ENCODE measurements around the gene STK25. TPM values are rescaled to one million over a fixed set of nuclear protein-coding genes. Genes with fewer than 3 reads are reported as not detected.
"Not testable (repeated sequence)": the region's sequence is repeated elsewhere in the genome, so short reads cannot be mapped to it uniquely, and the experiment has no call there.

STK25 gene
- total RNA-seq, 1 experiment from 2014 or later = 196 TPM

GRCh38 chr2:241541564-241542277 lies 33.3 kb upstream of the STK25 start:
- DNase-seq (ENCODE audit: low read depth) = no peak
- in situ Hi-C loops (cut with HindIII; ENCODE audit: low pct_unique_long_range_greater_than_20kb, low sequenced_read_pairs) = no loop called here

DNA sequence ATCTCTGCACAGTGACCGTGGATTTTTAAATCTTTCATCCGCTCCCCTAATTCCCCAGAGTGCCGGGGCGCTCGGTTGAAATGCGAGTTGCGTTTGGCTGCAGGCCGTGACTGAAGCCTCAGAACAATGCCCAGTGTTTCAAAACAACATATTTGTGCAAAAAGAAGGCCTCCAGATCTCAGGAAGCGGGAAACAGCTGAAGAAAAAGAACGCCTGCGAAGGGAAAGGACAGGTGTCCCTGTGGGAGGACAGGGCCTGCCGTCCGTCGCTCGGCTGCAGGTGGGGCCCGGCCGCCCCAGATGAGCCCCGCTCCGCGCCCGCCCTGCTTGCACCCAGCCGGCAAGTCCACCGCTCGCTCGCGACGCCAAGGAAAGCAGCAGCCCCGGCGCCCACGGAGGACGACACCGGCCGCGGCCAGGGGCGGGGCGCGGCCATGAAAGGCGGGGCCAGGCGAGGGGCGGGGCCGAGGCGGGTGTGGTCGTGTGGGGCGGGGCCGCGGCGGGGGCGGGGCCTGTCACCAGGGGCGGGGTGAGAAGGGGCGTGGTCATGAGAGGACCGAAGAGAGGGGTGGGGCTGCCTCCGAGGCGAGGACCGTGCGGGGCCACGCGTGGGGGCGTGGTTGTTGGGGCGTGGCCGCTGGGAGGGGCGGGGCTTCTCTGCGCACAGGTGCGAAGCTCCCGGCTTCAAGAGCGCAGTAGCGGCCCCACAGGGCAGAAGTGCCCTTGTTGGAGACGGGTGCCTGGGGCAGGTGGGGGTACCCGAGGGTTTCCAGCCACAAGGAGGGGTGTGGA lies 32.6 kb upstream of the STK25 start:
- in situ Hi-C loops (cut with HindIII; ENCODE audit: low pct_unique_long_range_greater_than_20kb, low sequenced_read_pairs) = no loop called here
- peak; percentile 39 for DNase-seq (ENCODE audit: low read depth)

DNA sequence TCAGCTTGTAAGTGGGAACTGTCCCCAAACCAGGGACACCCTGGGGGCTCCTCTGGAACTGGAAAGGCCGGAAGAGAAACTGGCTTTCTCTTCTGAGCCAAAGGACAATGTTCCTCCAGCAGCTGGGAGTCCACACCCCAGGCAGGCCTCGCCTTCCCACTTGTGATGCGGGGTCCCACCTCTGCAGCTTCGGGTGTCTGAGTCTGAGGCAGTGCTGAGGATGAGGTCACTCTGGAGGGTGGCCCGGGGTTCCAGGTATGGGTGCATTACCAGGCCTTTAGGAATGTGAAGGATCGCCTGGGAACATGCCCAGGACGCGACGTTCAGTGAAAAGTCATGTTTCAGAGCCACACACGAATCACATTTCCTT lies 32.0 kb upstream of the STK25 start:
- in situ Hi-C loops (cut with HindIII; ENCODE audit: low pct_unique_long_range_greater_than_20kb, low sequenced_read_pairs) = no loop called here
- no peak for DNase-seq (ENCODE audit: low read depth)

DNA sequence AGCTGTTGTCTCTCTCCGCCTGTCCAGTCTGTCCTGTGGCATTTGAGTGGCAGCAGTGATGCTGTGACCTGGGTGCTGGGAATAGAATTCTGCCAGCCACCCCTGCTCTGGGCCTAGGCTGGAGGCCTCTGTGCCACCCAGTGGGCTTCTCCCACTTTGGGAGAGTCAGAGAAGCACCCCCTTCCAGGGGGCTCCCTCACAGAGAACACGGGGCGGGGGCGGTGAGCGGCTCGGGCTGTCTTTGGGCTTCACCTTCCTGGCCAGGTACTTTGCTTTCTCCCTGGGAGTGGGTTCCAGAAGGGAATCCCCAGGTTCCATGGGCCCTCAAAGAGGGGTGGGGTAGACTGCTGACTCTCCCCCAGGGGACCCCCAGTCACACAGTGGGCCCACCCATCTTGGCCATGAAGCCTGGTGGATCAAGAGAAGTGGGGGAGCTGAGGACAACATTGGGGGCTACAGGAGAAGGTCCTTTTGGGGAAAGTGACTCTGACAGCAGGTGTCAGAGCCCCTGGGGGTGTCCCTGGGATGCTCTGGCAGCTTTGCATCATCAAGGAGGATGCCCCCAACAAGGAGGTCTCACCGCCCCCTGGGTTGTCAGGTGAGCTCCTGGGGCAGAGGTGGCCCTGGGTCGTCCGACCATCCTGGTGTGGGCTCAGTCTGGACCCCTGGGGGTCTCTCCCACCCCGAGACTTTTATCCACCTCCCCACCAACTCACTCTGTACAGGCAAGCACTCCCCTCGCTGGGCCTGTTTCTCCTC lies 31.4 kb upstream of the STK25 start:
- DNase-seq (ENCODE audit: low read depth) = no peak
- in situ Hi-C loops (cut with HindIII; ENCODE audit: low pct_unique_long_range_greater_than_20kb, low sequenced_read_pairs) = no loop called here

DNA sequence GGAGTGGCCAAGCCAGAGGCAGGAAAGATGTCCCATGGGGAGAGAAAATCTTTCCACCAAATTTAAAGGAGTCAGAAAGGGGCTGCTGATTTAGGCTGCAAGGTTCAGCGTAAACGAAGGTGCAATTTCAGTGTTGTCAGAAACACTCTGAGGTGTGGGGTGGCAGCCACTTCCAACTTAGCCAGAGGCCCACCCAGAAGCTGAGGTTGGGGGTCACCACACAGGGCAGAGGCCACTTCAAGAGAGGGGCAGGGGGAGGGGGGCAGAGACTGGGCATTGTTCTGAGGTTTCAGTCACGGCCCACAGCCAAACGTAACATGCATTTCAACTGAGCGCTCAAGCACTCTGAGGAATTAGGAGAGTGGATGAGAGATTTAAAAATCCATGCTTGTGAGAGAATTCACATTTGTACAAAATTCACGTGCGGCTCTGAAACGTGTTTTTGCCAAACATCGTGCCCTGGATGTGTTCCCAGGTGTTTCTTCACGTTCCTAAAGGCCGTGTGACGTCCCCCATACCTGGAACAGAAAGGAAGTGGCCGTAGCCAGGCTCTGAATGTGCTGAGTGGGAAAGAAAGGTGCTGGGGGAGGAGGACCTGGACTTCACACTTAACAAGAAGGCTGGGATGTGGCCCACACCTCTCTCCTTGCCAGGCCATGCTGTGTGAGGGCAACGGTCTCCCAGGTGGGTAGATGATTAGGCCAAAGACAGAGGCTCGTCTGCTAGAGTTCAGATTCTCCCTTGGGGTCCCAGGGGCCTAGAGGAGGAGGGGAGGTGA lies 30.6 kb upstream of the STK25 start:
- in situ Hi-C loops (cut with HindIII; ENCODE audit: low pct_unique_long_range_greater_than_20kb, low sequenced_read_pairs) = no loop called here
- no peak for DNase-seq (ENCODE audit: low read depth)

DNA sequence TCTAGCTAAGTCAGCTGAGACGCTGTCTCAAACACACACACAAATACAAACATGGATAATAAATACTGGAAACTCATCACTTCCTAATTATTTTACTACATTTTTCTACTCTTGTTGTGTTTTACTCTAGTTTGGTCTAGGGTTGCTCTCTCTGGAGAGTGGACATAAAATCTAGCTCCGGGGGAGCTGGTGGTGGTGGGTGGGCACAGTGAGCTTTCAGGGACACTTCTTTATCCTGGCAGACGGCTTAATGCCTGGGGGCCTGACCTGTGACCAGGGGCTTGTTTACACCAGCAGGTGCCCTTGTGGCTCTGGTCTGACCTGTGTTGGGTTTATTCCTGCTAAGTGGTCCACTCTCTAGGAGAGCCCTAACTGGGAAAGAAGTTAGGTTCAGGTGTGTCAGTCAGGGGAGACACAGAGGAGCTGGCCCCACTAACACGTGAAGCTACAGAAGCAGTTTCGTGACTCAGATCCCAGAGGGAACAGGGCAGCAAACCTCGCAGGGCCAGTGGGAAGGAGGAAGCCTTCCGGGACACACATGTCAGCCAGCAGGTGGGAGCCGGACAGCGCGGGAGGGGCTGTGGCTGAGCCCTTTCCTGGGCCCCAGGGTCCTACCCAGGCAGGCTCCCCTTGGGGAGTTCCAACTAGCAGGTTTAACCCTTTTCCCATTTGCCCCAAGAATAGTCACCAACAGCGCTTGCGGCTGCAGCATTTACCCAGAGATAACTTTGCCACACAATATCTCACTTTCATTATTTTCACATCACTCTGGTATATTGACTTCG lies 27.7 kb upstream of the STK25 start:
- in situ Hi-C loops (cut with HindIII; ENCODE audit: low pct_unique_long_range_greater_than_20kb, low sequenced_read_pairs) = no loop called here

GRCh38 chr2:241534701-241535375 lies 26.5 kb upstream of the STK25 start:
- in situ Hi-C loops (cut with HindIII; ENCODE audit: low pct_unique_long_range_greater_than_20kb, low sequenced_read_pairs) = no loop called here
- no peak for DNase-seq (ENCODE audit: low read depth)

More for the DNA sequence above, 27.7 kb upstream of the STK25 start:
- DNase-seq (ENCODE audit: low read depth) = no peak

GRCh38 chr2:241534293-241534692 lies 25.9 kb upstream of the STK25 start:
- in situ Hi-C loops (cut with HindIII; ENCODE audit: low pct_unique_long_range_greater_than_20kb, low sequenced_read_pairs) = no loop called here
- DNase-seq (ENCODE audit: low read depth) = no peak

- no peak for DNase-seq (ENCODE audit: low read depth)
- in situ Hi-C loops (cut with HindIII; ENCODE audit: low pct_unique_long_range_greater_than_20kb, low sequenced_read_pairs) = no loop called here
These were observed 24.6 kb upstream of the STK25 start for GRCh38 chr2:241532733-241533601.

GRCh38 chr2:241532168-241532567 lies 23.8 kb upstream of the STK25 start:
- no peak for DNase-seq (ENCODE audit: low read depth)
- in situ Hi-C loops (cut with HindIII; ENCODE audit: low pct_unique_long_range_greater_than_20kb, low sequenced_read_pairs) = no loop called here

DNA sequence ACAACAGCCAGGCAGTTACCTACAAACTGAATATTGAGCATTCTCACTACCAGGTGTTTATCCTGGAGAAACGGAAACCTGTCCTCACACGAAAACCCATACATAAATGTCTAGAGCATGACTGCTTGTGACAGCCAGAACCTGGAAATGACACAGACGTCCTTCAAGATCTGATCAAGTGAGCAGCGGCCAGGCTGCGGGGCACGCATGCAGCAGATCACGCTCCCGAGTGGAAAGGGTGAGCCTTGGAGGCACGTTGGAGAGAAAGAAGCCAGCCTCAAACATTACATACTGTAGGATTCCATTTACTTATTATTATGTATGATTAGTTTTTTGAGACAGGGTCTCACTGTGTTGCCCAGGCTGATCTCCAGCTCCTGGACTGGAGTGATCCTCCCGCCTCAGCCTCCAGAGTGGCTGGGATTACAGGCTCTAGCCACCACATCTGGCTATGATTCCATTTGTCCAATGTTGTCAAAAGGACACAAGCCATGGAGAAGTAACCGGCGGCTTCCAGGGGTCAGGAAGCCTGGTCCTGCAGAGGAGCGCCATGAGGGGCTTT lies 22.9 kb upstream of the STK25 start:
- in situ Hi-C loops (cut with HindIII; ENCODE audit: low pct_unique_long_range_greater_than_20kb, low sequenced_read_pairs) = no loop called here
- no peak for DNase-seq (ENCODE audit: low read depth)

DNA sequence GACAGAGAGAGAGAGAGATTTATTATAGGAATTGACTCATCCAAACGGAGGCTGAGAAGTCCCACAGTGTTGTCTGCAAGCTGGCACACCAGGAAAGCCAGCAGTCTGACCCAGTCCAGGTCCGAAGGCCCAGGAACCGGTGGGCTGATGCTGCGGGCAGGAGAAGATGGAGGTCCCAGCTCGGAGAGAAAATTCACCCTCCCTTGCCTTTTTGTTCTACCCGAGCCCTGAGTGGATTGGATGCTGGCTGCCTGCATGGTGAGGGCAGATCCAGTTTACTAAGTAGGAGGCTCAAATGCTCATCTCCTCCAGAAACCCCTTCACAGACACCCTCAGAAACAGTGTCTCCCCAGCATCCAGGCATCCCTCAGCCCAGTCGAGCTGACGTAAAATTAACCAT lies 22.2 kb upstream of the STK25 start:
- DNase-seq (ENCODE audit: low read depth) = no peak
- in situ Hi-C loops (cut with HindIII; ENCODE audit: low pct_unique_long_range_greater_than_20kb, low sequenced_read_pairs) = no loop called here

DNA sequence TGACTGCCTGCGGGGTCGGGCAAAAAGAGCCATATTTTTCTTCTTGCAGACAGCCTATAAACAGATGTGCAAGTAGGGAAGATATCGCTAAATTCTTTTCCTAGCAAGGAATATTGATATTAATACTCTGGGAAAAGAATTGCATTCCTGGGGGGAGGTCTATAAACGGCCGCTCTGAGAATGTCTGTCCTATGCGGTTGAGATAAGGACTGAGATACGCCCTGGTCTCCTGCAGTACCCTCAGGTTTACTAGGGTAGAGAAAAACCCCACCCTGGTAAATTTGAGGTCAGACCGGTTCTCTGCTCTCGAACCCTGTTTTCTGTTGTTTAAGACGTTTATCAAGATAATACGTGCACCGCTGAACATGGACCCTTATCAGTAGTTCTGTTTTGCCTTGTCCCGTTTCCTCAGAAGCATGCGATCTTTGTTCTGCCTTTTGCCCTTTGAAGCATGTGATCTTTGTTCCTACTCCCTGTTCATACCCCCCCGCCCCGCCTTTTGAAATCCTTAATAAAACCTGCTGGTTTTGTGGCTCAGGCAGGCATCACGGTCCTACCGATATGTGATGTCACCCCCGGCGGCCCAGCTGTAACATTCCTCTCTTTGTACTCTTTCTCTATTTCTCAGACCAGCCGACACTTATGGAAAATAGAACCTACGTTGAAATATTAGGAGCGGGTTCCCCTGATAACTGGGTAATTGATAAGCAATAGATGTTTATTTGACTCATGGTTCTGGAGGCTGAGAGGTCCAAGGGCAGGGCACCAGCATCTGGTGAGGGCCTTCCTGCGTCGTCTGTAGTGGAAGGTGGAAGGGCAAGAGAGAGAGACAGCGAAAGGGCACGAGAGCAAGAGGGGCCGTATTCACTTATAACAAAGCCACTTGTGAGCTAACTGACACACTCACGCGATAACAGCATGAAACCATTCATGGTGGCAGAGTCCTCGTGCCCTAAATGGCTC lies 17.7 kb upstream of the STK25 start:
- in situ Hi-C loops (cut with HindIII; ENCODE audit: low pct_unique_long_range_greater_than_20kb, low sequenced_read_pairs); DNase-seq (ENCODE audit: low read depth): not testable (repeated sequence)

GRCh38 chr2:241522477-241522876 lies 14.1 kb upstream of the STK25 start:
- in situ Hi-C loops (cut with HindIII; ENCODE audit: low pct_unique_long_range_greater_than_20kb, low sequenced_read_pairs) = no loop called here
- no peak for DNase-seq (ENCODE audit: low read depth)

- no peak for DNase-seq (ENCODE audit: low read depth)
- in situ Hi-C loops (cut with HindIII; ENCODE audit: low pct_unique_long_range_greater_than_20kb, low sequenced_read_pairs) = no loop called here
These were observed 11.3 kb upstream of the STK25 start for GRCh38 chr2:241519669-241520068.

Measured in Caki2 (cell line).